ENCODE measurements around the gene PCK1. TPM values are rescaled to one million over a fixed set of nuclear protein-coding genes. Genes with fewer than 3 reads are reported as not detected.

PCK1 gene
- total and polyA plus RNA-seq, 4 donors = 8.9 to 532 (median 314) TPM

DNA sequence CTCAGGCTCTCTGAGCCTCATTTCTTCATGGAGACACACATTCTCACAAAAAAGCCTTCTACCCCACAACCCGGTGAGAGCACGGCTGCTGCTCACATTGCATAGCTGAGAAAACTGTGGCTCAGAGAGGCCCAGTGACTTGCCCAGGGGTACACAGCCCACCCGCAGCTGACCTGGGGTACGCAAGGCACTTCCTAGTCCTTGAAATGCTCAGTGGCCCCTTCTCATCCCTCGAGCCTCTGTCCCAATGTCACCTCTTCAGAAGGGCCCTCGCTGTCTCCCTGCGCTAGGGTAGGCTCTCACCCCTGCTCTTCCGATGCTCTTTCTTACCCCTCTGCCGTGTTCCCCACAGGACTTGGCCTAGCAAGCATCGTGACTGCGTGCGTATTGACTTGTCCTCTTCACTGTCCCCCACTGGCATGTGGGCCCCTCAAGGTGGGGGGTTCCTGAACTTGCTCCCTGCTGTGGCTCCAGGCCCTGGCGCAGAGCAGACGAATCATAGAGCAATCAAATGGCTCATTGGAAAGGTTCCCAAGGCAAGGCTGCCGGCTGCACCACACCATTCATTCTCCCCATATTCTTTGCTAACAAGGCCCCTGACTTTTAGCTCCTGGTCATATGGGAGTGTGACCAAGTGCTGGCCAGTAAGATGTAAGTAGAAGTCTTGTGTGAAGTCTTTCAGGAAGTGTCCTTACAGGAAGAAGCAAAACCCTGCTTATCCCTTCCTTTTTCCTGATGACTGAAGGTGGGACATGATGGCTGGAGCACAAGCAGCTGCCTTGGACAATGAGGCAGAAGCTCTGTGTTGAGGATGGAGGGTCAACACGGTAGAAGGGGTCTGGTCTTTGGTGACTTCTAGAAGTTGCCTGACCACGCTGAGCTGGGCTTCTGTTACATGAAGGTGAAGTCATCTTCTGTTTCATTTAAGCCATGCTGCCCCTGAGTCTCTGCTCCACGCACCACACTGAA lies 22.7 kb downstream of the PCK1 start:
- DNase-seq (ENCODE audit: low spot score) = no peak
- Histone ChIP-seq H3K9ac (ENCODE audit: low read depth in 1 of 2, low read length in 2 of 2) (no peak overlapping the region), H3K9me3 (ENCODE audit: control insufficient read depth in 4 of 4, low read length in 3 of 4) (no peaks in the 10 kb centered on the region), H3K36me3 (ENCODE audit: control insufficient read depth in 4 of 4, insufficient read depth in 3 of 4, low read depth in 1 of 4, low read length in 3 of 4) (no peaks in the 10 kb centered on the region), H3K27me3 (ENCODE audit: control insufficient read depth in 4 of 4, insufficient read depth in 4 of 4, low read length in 3 of 4) (no peaks in the 10 kb centered on the region), H3K4me1 (ENCODE audit: control insufficient read depth in 4 of 4, insufficient read depth in 4 of 4, low read length in 3 of 4) (peaks cover 16 to 34% (median 22%) of the 10 kb centered on the region in 4 donors), H3K27ac (ENCODE audit: low read depth in 1 of 2, low read length in 2 of 2) (no peak overlapping the region), H3K4me3 (ENCODE audit: low read depth in 1 of 3, low read length in 3 of 3) (no peak overlapping the region)
- whole genome bisulfite sequencing = 91% methylated on average over 18 of the region's 18 CpGs
- TF ChIP-seq FOXA1 (IDR thresholded peaks at IDR 0.05) (no peak), NR2F2 (IDR thresholded peaks at IDR 0.05) (no peak), JUND (IDR thresholded peaks at IDR 0.05) (no peak), FOXA2 (IDR thresholded peaks at IDR 0.05) (no peak), SP1 (IDR thresholded peaks at IDR 0.05) (no peak), RXRA (IDR thresholded peaks at IDR 0.05) (no peak), HNF4A (conservative IDR thresholded peaks at IDR 0.05) (no peak)
- TF ChIP-seq, protein P1, sequence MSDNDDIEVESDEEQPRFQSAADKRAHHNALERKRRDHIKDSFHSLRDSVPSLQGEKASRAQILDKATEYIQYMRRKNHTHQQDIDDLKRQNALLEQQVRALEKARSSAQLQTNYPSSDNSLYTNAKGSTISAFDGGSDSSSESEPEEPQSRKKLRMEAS (IDR thresholded peaks at IDR 0.05) = no peak

DNA sequence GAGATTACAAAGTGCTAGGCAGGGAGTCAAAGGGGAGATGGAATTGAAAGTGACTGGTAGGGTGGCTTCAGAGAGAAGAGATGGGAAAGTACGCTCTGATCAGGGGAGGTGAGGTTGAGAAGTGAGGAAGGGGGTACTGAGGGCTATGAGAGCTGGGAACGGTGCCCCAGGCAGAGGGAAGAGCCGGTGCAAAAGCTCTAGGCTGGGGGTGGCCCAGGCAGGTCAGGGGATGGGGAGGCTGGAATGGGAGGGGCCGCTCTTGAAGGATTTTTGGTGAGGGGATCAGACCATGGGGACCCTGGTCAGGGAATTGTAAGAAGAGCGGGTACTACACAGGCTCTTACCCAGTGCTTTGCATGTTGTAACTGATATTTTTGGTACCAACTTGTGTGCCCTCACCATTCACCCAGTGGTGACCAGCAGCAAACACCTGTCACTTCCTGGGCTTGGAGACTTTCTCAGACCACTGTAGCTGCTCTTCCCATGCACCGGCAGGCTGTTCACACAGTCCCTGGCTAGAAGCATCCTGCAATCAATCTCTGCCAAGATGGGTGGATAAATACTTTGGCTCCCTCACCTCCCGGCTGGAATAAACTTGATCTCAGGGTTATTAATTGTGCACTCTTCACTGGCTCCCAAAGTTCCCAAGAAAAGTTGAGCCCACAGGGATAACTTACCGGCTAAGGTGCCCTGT lies 24.0 kb downstream of the PCK1 start:
- Histone ChIP-seq H3K9me3 (ENCODE audit: control insufficient read depth in 4 of 4, low read length in 3 of 4) (no peaks in the 10 kb centered on the region), H3K4me1 (ENCODE audit: control insufficient read depth in 4 of 4, insufficient read depth in 4 of 4, low read length in 3 of 4) (peaks cover 18 to 46% (median 30%) of the 10 kb centered on the region in 4 donors), H3K36me3 (ENCODE audit: control insufficient read depth in 4 of 4, insufficient read depth in 3 of 4, low read depth in 1 of 4, low read length in 3 of 4) (no peaks in the 10 kb centered on the region), H3K9ac (ENCODE audit: low read depth in 1 of 2, low read length in 2 of 2) (peak overlapping the region in 1 of 2 donors; percentile 57), H3K27me3 (ENCODE audit: control insufficient read depth in 4 of 4, insufficient read depth in 4 of 4, low read length in 3 of 4) (no peaks in the 10 kb centered on the region), H3K4me3 (ENCODE audit: low read depth in 1 of 3, low read length in 3 of 3) (no peak overlapping the region), H3K27ac (ENCODE audit: low read depth in 1 of 2, low read length in 2 of 2) (peak overlapping the region in 1 of 2 donors; percentile 56)
- no peak for TF ChIP-seq RXRA (IDR thresholded peaks at IDR 0.05)
- TF ChIP-seq RAD21 (IDR thresholded peaks at IDR 0.05) = no peak
- TF ChIP-seq SP1 (IDR thresholded peaks at IDR 0.05) = no peak
- no peak for TF ChIP-seq FOXA1 (IDR thresholded peaks at IDR 0.05)
- no peak for TF ChIP-seq NR2F2 (IDR thresholded peaks at IDR 0.05)
- no peak for TF ChIP-seq JUND (IDR thresholded peaks at IDR 0.05)
- TF ChIP-seq TAF1 (conservative IDR thresholded peaks at IDR 0.05) = no peak
- TF ChIP-seq YY1 (IDR thresholded peaks at IDR 0.05) = no peak
- no peak for TF ChIP-seq HNF4A (conservative IDR thresholded peaks at IDR 0.05)
- TF ChIP-seq, protein P2, sequence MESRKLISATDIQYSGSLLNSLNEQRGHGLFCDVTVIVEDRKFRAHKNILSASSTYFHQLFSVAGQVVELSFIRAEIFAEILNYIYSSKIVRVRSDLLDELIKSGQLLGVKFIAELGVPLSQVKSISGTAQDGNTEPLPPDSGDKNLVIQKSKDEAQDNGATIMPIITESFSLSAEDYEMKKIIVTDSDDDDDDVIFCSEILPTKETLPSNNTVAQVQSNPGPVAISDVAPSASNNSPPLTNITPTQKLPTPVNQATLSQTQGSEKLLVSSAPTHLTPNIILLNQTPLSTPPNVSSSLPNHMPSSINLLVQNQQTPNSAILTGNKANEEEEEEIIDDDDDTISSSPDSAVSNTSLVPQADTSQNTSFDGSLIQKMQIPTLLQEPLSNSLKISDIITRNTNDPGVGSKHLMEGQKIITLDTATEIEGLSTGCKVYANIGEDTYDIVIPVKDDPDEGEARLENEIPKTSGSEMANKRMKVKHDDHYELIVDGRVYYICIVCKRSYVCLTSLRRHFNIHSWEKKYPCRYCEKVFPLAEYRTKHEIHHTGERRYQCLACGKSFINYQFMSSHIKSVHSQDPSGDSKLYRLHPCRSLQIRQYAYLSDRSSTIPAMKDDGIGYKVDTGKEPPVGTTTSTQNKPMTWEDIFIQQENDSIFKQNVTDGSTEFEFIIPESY (IDR thresholded peaks at IDR 0.05) = no peak
- TF ChIP-seq GABPA (IDR thresholded peaks at IDR 0.05 in 1 of 2, conservative IDR thresholded peaks at IDR 0.05 in 1 of 2) = no peak
- no peak for TF ChIP-seq HNF4G (IDR thresholded peaks at IDR 0.05)
- TF ChIP-seq, protein P3, sequence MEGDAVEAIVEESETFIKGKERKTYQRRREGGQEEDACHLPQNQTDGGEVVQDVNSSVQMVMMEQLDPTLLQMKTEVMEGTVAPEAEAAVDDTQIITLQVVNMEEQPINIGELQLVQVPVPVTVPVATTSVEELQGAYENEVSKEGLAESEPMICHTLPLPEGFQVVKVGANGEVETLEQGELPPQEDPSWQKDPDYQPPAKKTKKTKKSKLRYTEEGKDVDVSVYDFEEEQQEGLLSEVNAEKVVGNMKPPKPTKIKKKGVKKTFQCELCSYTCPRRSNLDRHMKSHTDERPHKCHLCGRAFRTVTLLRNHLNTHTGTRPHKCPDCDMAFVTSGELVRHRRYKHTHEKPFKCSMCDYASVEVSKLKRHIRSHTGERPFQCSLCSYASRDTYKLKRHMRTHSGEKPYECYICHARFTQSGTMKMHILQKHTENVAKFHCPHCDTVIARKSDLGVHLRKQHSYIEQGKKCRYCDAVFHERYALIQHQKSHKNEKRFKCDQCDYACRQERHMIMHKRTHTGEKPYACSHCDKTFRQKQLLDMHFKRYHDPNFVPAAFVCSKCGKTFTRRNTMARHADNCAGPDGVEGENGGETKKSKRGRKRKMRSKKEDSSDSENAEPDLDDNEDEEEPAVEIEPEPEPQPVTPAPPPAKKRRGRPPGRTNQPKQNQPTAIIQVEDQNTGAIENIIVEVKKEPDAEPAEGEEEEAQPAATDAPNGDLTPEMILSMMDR (IDR thresholded peaks at IDR 0.05; ENCODE audit: low read depth, low read length, missing input control) = no peak
- no peak for TF ChIP-seq EGR1 (IDR thresholded peaks at IDR 0.05; ENCODE audit: low read depth in 2 of 2)
- TF ChIP-seq, protein P1 (IDR thresholded peaks at IDR 0.05) = no peak
- TF ChIP-seq, protein P4, sequence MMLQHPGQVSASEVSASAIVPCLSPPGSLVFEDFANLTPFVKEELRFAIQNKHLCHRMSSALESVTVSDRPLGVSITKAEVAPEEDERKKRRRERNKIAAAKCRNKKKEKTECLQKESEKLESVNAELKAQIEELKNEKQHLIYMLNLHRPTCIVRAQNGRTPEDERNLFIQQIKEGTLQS (IDR thresholded peaks at IDR 0.05) = no peak
- TF ChIP-seq, protein P5, sequence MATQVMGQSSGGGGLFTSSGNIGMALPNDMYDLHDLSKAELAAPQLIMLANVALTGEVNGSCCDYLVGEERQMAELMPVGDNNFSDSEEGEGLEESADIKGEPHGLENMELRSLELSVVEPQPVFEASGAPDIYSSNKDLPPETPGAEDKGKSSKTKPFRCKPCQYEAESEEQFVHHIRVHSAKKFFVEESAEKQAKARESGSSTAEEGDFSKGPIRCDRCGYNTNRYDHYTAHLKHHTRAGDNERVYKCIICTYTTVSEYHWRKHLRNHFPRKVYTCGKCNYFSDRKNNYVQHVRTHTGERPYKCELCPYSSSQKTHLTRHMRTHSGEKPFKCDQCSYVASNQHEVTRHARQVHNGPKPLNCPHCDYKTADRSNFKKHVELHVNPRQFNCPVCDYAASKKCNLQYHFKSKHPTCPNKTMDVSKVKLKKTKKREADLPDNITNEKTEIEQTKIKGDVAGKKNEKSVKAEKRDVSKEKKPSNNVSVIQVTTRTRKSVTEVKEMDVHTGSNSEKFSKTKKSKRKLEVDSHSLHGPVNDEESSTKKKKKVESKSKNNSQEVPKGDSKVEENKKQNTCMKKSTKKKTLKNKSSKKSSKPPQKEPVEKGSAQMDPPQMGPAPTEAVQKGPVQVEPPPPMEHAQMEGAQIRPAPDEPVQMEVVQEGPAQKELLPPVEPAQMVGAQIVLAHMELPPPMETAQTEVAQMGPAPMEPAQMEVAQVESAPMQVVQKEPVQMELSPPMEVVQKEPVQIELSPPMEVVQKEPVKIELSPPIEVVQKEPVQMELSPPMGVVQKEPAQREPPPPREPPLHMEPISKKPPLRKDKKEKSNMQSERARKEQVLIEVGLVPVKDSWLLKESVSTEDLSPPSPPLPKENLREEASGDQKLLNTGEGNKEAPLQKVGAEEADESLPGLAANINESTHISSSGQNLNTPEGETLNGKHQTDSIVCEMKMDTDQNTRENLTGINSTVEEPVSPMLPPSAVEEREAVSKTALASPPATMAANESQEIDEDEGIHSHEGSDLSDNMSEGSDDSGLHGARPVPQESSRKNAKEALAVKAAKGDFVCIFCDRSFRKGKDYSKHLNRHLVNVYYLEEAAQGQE (IDR thresholded peaks at IDR 0.05) = no peak
- TF ChIP-seq FOXA2 (IDR thresholded peaks at IDR 0.05) = no peak
- DNase-seq (ENCODE audit: low spot score) = no peak
- WGBS = 74% methylated on average over 8 of the region's 8 CpGs
